TTC549 (cell line): ENCODE measurements around the gene RAD18.

Experiments
- FAIRE-seq: peaks from 2 replicates; lab custom pipeline; 2012; peaks lifted over from hg19 to GRCh38; lab: Jason Lieb, UNC

Gene RAD18

GRCh38 chr3:8834974-8835373 is 128.3 kb downstream of the RAD18 start:
- no peak for FAIRE-seq

DNA sequence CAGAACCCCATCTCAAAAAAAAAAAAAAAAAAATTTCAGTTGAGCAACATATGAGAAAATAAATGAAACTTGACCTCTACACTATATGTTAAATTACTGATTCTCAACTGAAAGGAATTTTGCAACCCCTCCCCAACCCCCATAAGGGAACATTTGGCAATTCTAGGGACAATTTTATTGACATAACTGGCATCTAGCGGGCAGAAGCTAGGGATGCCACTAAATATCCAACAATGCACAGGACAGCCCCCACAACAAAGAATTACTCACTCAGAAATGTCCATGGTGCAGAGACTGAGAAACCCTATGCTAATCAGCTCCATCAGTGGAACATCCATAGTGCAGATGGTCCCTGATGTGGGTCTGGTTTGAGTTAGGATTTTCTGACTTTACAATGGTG is 135.6 kb downstream of the RAD18 start:
- FAIRE-seq: no peak
